Esophagus (tissue), 2 donors: ENCODE measurements around the gene FTCD. TPM values are rescaled to one million over a fixed set of nuclear protein-coding genes. Genes with fewer than 3 reads are reported as not detected.

Source experiments
- H3K27ac ChIP-seq, 2 donors: one replicate each; pipeline ENCODE4 v1.5.1; 2013; ENCODE audit warnings: low read depth in 2 of 2, mild to moderate bottlenecking in 2 of 2, inconsistent platforms in 1 of 2, low read length in 1 of 2, moderate library complexity in 1 of 2
- H3K27me3 ChIP-seq, 2 donors: one replicate each; pipeline ENCODE4 v1.6.1; 2013; ENCODE audit warnings: low read length in 2 of 2, control low read depth in 1 of 2, mild to moderate bottlenecking in 1 of 2; ENCODE audit not compliant: insufficient read depth in 2 of 2, control insufficient read depth in 1 of 2
- H3K36me3 ChIP-seq, 2 donors: one replicate each; pipeline ENCODE4 v1.6.1; 2013; ENCODE audit warnings: low read length in 1 of 2; ENCODE audit not compliant: control insufficient read depth in 2 of 2, insufficient read depth in 2 of 2
- H3K4me1 ChIP-seq, 2 donors: one replicate each; pipeline ENCODE4 v1.6.1; 2013; ENCODE audit warnings: low read length in 1 of 2; ENCODE audit not compliant: control insufficient read depth in 2 of 2, insufficient read depth in 2 of 2
- H3K4me3 ChIP-seq, 2 donors: one replicate each; pipeline ENCODE4 v1.5.1; 2013; ENCODE audit warnings: low read length in 2 of 2, mild to moderate bottlenecking in 2 of 2, low read depth in 1 of 2, moderate library complexity in 1 of 2
- H3K9me3 ChIP-seq, 2 donors: one replicate each; pipeline ENCODE4 v1.6.1; 2013; ENCODE audit warnings: mild to moderate bottlenecking in 2 of 2, low read depth in 1 of 2, low read length in 1 of 2, moderate library complexity in 1 of 2; ENCODE audit not compliant: control insufficient read depth in 2 of 2, insufficient read depth in 1 of 2
- WGBS, 2 donors: extraction: QIAGEN DNeasy Blood & Tissue Kit; methylation state at CpG; one replicate each; pipeline ENCODE4 v1.1.7; 2013; 5-methylcytosine and 5-hydroxymethylcytosine counted together
- polyA plus RNA-seq, 2 donors: library from polyadenylated mRNA; stranded (reverse); fragments of 200-250 nt; gene quantifications; one replicate each; pipeline ENCODE4 v1.2.3, GENCODE V29; 2013
- donor health status: healthy with polysubstance abuse.
- donor health status: Bipolar disorder and iron deficiency.

FTCD gene
- polyA plus RNA-seq, 2 donors, result 0.33 to 0.39 TPM

GRCh38 chr21:46124926-46125845 lies 30.2 kb downstream of the FTCD start:
- H3K27ac ChIP-seq, result no peak overlapping the region
- H3K4me3 ChIP-seq, result no peak overlapping the region
- no peaks in the 10 kb centered on the region for H3K9me3 ChIP-seq
- 87 to 89% methylated on average over 48 to 49 of the region's 49 CpGs for WGBS, 2 donors
- peaks cover 8 to 21% of the 10 kb centered on the region in 2 donors for H3K36me3 ChIP-seq
- peaks cover 0 to 2% of the 10 kb centered on the region in 2 donors for H3K4me1 ChIP-seq
- no peaks in the 10 kb centered on the region for H3K27me3 ChIP-seq

- H3K27me3 ChIP-seq, result no peaks in the 10 kb centered on the region
- H3K36me3 ChIP-seq, result peaks cover 8 to 22% of the 10 kb centered on the region in 2 donors
- peaks cover 0 to 2% of the 10 kb centered on the region in 2 donors for H3K4me1 ChIP-seq
- H3K4me3 ChIP-seq, result no peak overlapping the region
- H3K27ac ChIP-seq, result no peak overlapping the region
- 88 to 90% methylated on average over 16 of the region's 16 CpGs for whole genome bisulfite sequencing, 2 donors
- no peaks in the 10 kb centered on the region for H3K9me3 ChIP-seq
Observed at GRCh38 chr21:46124083-46124925, 31.1 kb downstream of the FTCD start.

- Histone ChIP-seq H3K27me3 (no peaks in the 10 kb centered on the region), H3K36me3 (peaks cover 8 to 30% of the 10 kb centered on the region in 2 donors), H3K4me3 (no peak overlapping the region), H3K9me3 (no peaks in the 10 kb centered on the region), H3K4me1 (peaks cover 0 to 2% of the 10 kb centered on the region in 2 donors), H3K27ac (no peak overlapping the region)
- 84 to 89% methylated on average over 12 of the region's 12 CpGs for WGBS, 2 donors
Observed at GRCh38 chr21:46122758-46123683, 32.4 kb downstream of the FTCD start.

- H3K27me3 ChIP-seq, result no peaks in the 10 kb centered on the region
- H3K4me3 ChIP-seq, result no peak overlapping the region
- H3K9me3 ChIP-seq, result no peaks in the 10 kb centered on the region
- WGBS, 2 donors, result 65% methylated on average over 12 of the region's 12 CpGs
- H3K4me1 ChIP-seq, result peaks cover 0 to 2% of the 10 kb centered on the region in 2 donors
- peaks cover 8 to 30% of the 10 kb centered on the region in 2 donors for H3K36me3 ChIP-seq
- H3K27ac ChIP-seq, result no peak overlapping the region
Observed at GRCh38 chr21:46122237-46122671, 33.1 kb downstream of the FTCD start.

DNA sequence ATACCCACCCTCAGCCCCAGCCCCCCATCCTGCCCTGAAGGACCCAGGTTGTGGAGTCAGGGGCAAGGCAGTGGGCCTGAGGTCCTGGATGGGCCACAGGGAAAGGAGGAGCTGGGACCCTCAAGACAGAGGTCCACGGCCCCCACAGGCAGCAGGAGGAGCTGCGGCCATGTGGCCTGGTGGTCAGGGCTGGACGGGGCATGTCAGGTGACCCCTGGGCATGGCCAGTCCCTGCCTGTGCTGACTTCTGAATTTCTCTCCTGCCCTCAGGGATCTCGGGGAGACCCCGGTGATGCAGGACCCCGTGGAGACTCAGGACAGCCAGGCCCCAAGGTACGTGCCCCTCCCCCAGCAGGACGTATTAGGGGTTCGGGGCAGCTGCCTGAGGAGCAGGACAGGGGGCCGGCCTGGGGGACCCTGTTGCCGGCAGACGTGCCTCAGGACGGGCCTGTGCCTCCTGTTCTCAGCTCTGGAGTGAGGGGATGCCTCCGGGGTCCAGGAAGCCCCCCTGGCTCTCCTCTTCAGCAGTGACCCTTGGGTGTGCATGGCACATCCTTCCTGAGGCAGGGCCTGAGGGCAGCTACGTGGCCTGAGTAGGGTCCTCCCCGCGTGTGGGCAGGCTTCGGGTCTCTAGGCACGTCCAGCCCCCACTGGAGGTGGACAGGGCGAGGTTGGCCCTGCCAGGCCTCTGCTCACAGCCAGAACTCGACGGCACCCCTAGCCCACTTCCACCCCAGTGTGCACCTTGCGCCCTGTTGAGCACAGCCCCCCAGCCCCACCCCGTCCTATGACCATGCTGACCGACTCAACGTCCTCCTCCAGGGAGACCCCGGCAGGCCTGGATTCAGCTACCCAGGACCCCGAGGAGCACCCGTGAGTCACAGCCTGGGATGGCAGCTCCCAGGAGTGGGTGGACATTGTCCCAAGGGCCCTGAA lies 33.8 kb downstream of the FTCD start:
- WGBS, 2 donors, result 87 to 88% methylated on average over 29 of the region's 29 CpGs
- H3K4me3 ChIP-seq, result no peak overlapping the region
- H3K4me1 ChIP-seq, result peaks cover 0 to 2% of the 10 kb centered on the region in 2 donors
- H3K27me3 ChIP-seq, result no peaks in the 10 kb centered on the region
- peaks cover 8 to 32% of the 10 kb centered on the region in 2 donors for H3K36me3 ChIP-seq
- H3K27ac ChIP-seq, result no peak overlapping the region
- no peaks in the 10 kb centered on the region for H3K9me3 ChIP-seq

- Histone ChIP-seq H3K36me3 (peaks cover 8 to 28% of the 10 kb centered on the region in 2 donors), H3K4me1 (peaks cover 0 to 2% of the 10 kb centered on the region in 2 donors), H3K4me3 (no peak overlapping the region), H3K27ac (no peak overlapping the region), H3K27me3 (no peaks in the 10 kb centered on the region), H3K9me3 (no peaks in the 10 kb centered on the region)
- 81 to 82% methylated on average over 25 to 26 of the region's 26 CpGs for WGBS, 2 donors
Observed at GRCh38 chr21:46120301-46121285, 34.8 kb downstream of the FTCD start.

DNA sequence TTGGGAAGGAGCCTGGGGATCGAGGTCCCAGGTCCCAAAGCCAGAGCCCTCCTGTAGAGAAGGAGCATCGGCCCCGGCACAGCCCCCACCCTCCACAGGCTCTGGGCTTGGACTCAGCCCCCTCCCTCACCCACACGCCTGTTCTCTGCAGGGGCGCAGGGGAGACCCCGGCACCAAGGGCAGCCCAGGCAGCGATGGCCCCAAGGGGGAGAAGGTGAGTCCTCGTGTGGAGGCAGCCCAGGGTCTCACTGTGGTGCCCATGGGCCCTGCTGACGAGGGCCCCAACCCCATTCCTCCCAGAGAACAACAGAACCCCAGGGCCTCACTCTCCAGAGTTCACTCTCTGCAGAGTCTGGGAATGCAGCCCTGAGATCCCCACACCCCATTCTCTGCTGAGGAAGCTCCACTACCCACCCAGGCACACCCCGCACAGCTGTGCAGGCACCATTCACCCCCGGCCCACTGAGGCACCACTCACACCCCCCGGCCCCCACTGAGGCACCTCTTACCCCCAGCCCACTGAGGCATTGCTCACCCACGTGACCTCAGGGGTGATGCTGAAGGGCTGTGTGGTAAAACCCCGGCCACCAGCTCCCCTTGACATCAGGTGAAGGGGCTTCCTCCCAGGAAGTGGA lies 35.6 kb downstream of the FTCD start:
- H3K27me3 ChIP-seq, result no peaks in the 10 kb centered on the region
- WGBS, 2 donors, result 81 to 83% methylated on average over 14 of the region's 14 CpGs
- no peak overlapping the region for H3K4me3 ChIP-seq
- no peak overlapping the region for H3K27ac ChIP-seq
- peaks cover 0 to 2% of the 10 kb centered on the region in 2 donors for H3K4me1 ChIP-seq
- peaks cover 8 to 27% of the 10 kb centered on the region in 2 donors for H3K36me3 ChIP-seq
- peaks cover 0 to 3% of the 10 kb centered on the region in 2 donors for H3K9me3 ChIP-seq
